B cell (primary cell): Measurements from ENCODE around the gene NT5E. TPM values are rescaled to one million over a fixed set of nuclear protein-coding genes. Genes with fewer than 3 reads are reported as not detected.

ENCODE experiments used
- ATAC-seq: fragments of 200-7000 bp; cut with Tn5 transposase; one replicate; pipeline ENCODE4 v1.10.0; 2021; ENCODE audit warnings: low read depth, mild to moderate bottlenecking, moderate number of reproducible peaks, moderate library complexity
- CTCF ChIA-PET: fragments of 350-600 bp; sonication (Branson Sonifier 250); formaldehyde crosslinking; loops from one replicate; lab custom pipeline; 2021; ENCODE audit warnings: antibody characterized with exemption, inconsistent platforms; lab: Charles Lee
- POLR2A ChIA-PET: fragments of 350-600 bp; sonication (Branson Sonifier 250); formaldehyde crosslinking; loops from one replicate; lab custom pipeline; 2021; ENCODE audit warnings: antibody characterized with exemption; lab: Charles Lee
- DNase-seq: peaks from one replicate; pipeline ENCODE4 v3.0.0; 2013
- H2AFZ ChIP-seq: 2 replicates; pipeline ENCODE4 v1.6.1; 2012; ENCODE audit warnings: mild to moderate bottlenecking, low read depth, low read length; ENCODE audit not compliant: insufficient read depth, poor library complexity, severe bottlenecking
- H3K27ac ChIP-seq, 2 donors: 1 replicate in 1 of 2; 2 replicates in 1 of 2; pipeline ENCODE4 v1.5.1; 2012 to 2013; ENCODE audit warnings: low read length in 2 of 2, mild to moderate bottlenecking in 2 of 2, moderate library complexity in 1 of 2
- H3K27me3 ChIP-seq, 4 experiments: fragments of 200-600 bp in 1 of 4; sonication (generic) in 1 of 4; replicated peaks in 1 of 4; 1 replicate in 2 of 4; 2 replicates in 2 of 4; pipeline versions ENCODE4 v1.6.1 to v1.7.0; 2013 to 2016; ENCODE audit warnings: low read length in 3 of 4, mild to moderate bottlenecking in 2 of 4, mixed read lengths in 1 of 4, moderate library complexity in 1 of 4; ENCODE audit not compliant: insufficient read depth in 4 of 4, control insufficient read depth in 3 of 4; ENCODE audit errors: control extremely low read depth in 1 of 4
- H3K36me3 ChIP-seq, 2 experiments: replicated peaks in 1 of 2; 1 replicate in 1 of 2; 2 replicates in 1 of 2; pipeline versions ENCODE4 v1.6.1 to v1.7.1; 2013; ENCODE audit warnings: low read length in 1 of 2; ENCODE audit not compliant: insufficient read depth in 2 of 2, control insufficient read depth in 1 of 2; ENCODE audit errors: control extremely low read depth in 1 of 2, extremely low read depth in 1 of 2
- H3K4me1 ChIP-seq, 2 donors: fragments of 200-600 bp in 1 of 2; sonication (generic) in 1 of 2; 1 replicate in 1 of 2; 2 replicates in 1 of 2; pipeline versions ENCODE4 v1.5.1 to v1.6.1; 2013 to 2017; ENCODE audit warnings: low read length in 2 of 2; ENCODE audit not compliant: control insufficient read depth in 2 of 2, insufficient read depth in 2 of 2
- H3K4me2 ChIP-seq: replicated peaks from 2 replicates; pipeline ENCODE3; 2012; ENCODE audit warnings: mild to moderate bottlenecking, low read depth, low read length; ENCODE audit not compliant: poor library complexity, severe bottlenecking
- H3K4me3 ChIP-seq, 5 experiments: fragments of 200-600 bp in 1 of 5; sonication (generic) in 1 of 5; 1 replicate in 3 of 5; 2 replicates in 2 of 5; pipeline versions ENCODE4 v1.5.1 to v1.7.0; 2011 to 2016; ENCODE audit warnings: low read length in 4 of 5, mild to moderate bottlenecking in 4 of 5, low read depth in 2 of 5, control low read depth in 1 of 5, moderate library complexity in 1 of 5; ENCODE audit not compliant: insufficient read depth in 1 of 5; ENCODE audit errors: control extremely low read depth in 1 of 5, extremely low read depth in 1 of 5
- H3K79me2 ChIP-seq: fragments of 200-600 bp; sonication (generic); one replicate; pipeline ENCODE4 v1.6.0; 2016; ENCODE audit warnings: low read length; ENCODE audit not compliant: control insufficient read depth, insufficient read depth
- H3K9ac ChIP-seq: fragments of 200-600 bp; sonication (generic); 2 replicates; pipeline ENCODE4 v1.6.1; 2017; ENCODE audit warnings: mild to moderate bottlenecking, low read length, moderate library complexity
- H3K9me3 ChIP-seq, 3 donors: one replicate each; pipeline versions ENCODE4 v1.6.1 to v1.7.1; 2013; ENCODE audit warnings: low read length in 2 of 3; ENCODE audit not compliant: control insufficient read depth in 2 of 3, insufficient read depth in 1 of 3; ENCODE audit errors: control extremely low read depth in 1 of 3
- H4K20me1 ChIP-seq: 2 replicates; pipeline ENCODE4 v1.6.0; 2012; ENCODE audit warnings: mild to moderate bottlenecking, low read length; ENCODE audit not compliant: insufficient read depth, control insufficient read depth, poor library complexity, severe bottlenecking
- H3K27ac Mint-ChIP-seq: one replicate; pipeline ENCODE4 v1.8.0; 2021; ENCODE audit warnings: mixed read lengths
- H3K27me3 Mint-ChIP-seq: one replicate; pipeline ENCODE4 v1.8.0; 2021; ENCODE audit warnings: mixed read lengths
- H3K4me1 Mint-ChIP-seq: one replicate; pipeline ENCODE4 v1.8.0; 2021; ENCODE audit warnings: mixed read lengths
- H3K4me3 Mint-ChIP-seq: one replicate; pipeline ENCODE4 v1.8.0; 2021; ENCODE audit warnings: mixed read lengths
- H3K9me3 Mint-ChIP-seq: one replicate; pipeline ENCODE4 v1.8.0; 2022; ENCODE audit warnings: mixed read lengths; ENCODE audit not compliant: insufficient read depth
- EZH2 ChIP-seq: IDR thresholded peaks from 2 replicates; pipeline ENCODE4 v1.6.1; 2012; ENCODE audit warnings: borderline replicate concordance, low read depth, mild to moderate bottlenecking, moderate library complexity, low read length; ENCODE audit not compliant: insufficient read depth, poor library complexity, severe bottlenecking
- WGBS: methylation state at CpG from one replicate; pipeline ENCODE4 v1.1.5; 2013; ENCODE audit warnings: missing lambda C conversion rate; ENCODE audit not compliant: insufficient coverage; 5-methylcytosine and 5-hydroxymethylcytosine counted together
- intact Hi-C: fragments of 100-400 bp; cut with micrococcal nuclease; formaldehyde crosslinking; loops from one replicate; pipeline ENCODE4 v1.10.0; 2022
- polyA plus RNA-seq: library from polyadenylated mRNA; depleted of rRNA; stranded (reverse); fragments of >200 nt; gene quantifications from 2 replicates; pipeline ENCODE4 v1.2.3, GENCODE V29; 2012
- total RNA-seq, 2 donors: library from RNA; stranded (reverse); fragments of 120-200 nt in 1 of 2; gene quantifications; 1 replicate in 1 of 2; 2 replicates in 1 of 2; pipeline versions ENCODE4 v1.2.3 to v1.2.4, GENCODE V29; 2013 to 2022
- TF ChIP-seq, protein P1 (sequence below): fragments of 200-600 bp; IDR thresholded peaks from one replicate; pipeline ENCODE4 v1.8.0; 2022; ENCODE audit warnings: antibody characterized with exemption, mild to moderate bottlenecking

NT5E gene
- total and polyA plus RNA-seq, 2 donors (not counting 1 experiment from before 2014, with no cell fraction given), result 11.6 to 23.2 TPM

DNA sequence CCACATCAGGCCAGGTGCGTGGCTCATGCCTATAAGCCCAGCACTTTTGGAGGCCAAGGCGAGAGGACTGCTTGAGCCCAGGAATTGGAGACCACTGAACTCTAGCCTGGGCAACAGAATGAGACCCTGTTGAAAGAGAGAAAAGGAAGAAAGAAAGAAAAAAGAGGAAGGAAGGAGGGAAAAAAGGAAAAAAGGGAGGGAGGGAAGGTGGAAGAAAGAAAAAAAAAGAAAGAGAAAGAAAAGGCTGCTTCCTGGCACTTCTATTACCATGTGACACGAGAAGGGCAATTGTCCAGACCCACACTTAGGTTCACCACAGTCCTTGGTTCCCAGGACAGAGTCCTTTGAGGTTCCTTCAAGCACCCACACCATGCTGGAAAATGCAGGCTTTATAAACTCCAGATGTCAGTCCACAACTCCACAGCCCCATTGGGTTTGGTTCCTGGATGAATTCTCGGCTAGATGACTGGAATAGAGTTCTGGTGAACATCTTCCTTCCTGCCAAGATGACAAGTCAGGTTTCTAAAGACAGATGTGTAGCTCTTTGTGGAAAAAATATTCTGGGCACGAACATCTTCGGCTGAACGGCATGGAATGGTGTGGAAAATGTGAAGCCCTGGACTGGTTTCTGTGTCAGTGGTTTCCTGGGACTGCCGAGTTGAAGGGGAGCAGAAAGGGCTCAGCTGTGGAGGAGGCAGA is 32.5 kb downstream of the NT5E start:
- DNase-seq (no peak), ATAC-seq (no peak)
- WGBS, result 79% methylated on average over 7 of the region's 8 CpGs
- no peaks in the 10 kb centered on the region for H3K27me3 ChIP-seq
- H3K27ac ChIP-seq, result no peak overlapping the region
- no peak overlapping the region for H3K9ac ChIP-seq
- Mint-ChIP-seq H3K4me3 (no peak overlapping the region), H3K4me1 (peaks cover 15% of the 10 kb centered on the region), H3K27ac (peak overlapping the region; percentile 15), H3K9me3 (no peaks in the 10 kb centered on the region), H3K27me3 (no peaks in the 10 kb centered on the region)
- H3K4me1 ChIP-seq, result peaks cover 3 to 4% of the 10 kb centered on the region in 2 donors
- no peaks in the 10 kb centered on the region for H3K79me2 ChIP-seq
- no peak overlapping the region for H3K4me3 ChIP-seq
- H3K36me3 ChIP-seq, result no peaks in the 10 kb centered on the region
- TF ChIP-seq EZH2, result no peak
- TF ChIP-seq, protein P1, sequence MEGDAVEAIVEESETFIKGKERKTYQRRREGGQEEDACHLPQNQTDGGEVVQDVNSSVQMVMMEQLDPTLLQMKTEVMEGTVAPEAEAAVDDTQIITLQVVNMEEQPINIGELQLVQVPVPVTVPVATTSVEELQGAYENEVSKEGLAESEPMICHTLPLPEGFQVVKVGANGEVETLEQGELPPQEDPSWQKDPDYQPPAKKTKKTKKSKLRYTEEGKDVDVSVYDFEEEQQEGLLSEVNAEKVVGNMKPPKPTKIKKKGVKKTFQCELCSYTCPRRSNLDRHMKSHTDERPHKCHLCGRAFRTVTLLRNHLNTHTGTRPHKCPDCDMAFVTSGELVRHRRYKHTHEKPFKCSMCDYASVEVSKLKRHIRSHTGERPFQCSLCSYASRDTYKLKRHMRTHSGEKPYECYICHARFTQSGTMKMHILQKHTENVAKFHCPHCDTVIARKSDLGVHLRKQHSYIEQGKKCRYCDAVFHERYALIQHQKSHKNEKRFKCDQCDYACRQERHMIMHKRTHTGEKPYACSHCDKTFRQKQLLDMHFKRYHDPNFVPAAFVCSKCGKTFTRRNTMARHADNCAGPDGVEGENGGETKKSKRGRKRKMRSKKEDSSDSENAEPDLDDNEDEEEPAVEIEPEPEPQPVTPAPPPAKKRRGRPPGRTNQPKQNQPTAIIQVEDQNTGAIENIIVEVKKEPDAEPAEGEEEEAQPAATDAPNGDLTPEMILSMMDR, result no peak
- intact Hi-C loops, result loop anchor here (5.0 kb wide), 1 partner anchor 65 kb away; no protein-coding TSS in a partner anchor
- ChIA-PET POLR2A (no interaction called here), CTCF (interaction anchor here (0.6 to 14.3 kb wide), 36 partner anchors 9 to 338 kb away, joined by 3 to 224 read pairs (median 5); partner anchors contain the start of gene NT5E)
- H2AFZ ChIP-seq, result no peak overlapping the region
- H3K4me2 ChIP-seq, result no peak overlapping the region
- no peaks in the 10 kb centered on the region for H3K9me3 ChIP-seq
- no peaks in the 10 kb centered on the region for H4K20me1 ChIP-seq
